Measurements from ENCODE around the gene DNAH8. TPM values are rescaled to one million over a fixed set of nuclear protein-coding genes. Genes with fewer than 3 reads are reported as not detected.

Gene DNAH8
- total RNA-seq, 1 experiment from 2014 or later: not detected

GRCh38 chr6:39075010-39075686 is 360.0 kb downstream of the DNAH8 start:
- no peak overlapping the region for H3K27ac ChIP-seq (ENCODE audit: low read depth, low read length)
- ChIA-PET CTCF (no interaction called here), RAD21 (ENCODE audit: low non-redundant PET in 1 of 2, low total read pairs in 2 of 2, uncharacterized antibody in 2 of 2, unreplicated experiment in 2 of 2) (no interaction called here), POLR2A (no interaction called here)
- intact Hi-C loops (cut with micrococcal nuclease): no loop called here
- no peaks in the 10 kb centered on the region for H3K36me3 ChIP-seq (ENCODE audit: control insufficient read depth in 1 of 2, insufficient read depth in 2 of 2, low read length in 2 of 2)
- BruUV-seq (replicated peaks): no TSS peak
- H3K9ac ChIP-seq (ENCODE audit: low read length): no peak overlapping the region
- H3K4me1 ChIP-seq (ENCODE audit: control insufficient read depth in 1 of 2, insufficient read depth in 2 of 2, low read length in 2 of 2): no peaks in the 10 kb centered on the region
- H4K20me1 ChIP-seq (ENCODE audit: insufficient read depth): no peaks in the 10 kb centered on the region; the same call in 1 of the 2 replicates
- peaks cover 12% of the 10 kb centered on the region; the same call in 1 of the 2 replicates for H3K27me3 ChIP-seq (ENCODE audit: insufficient read depth, low read length)
- no peaks in the 10 kb centered on the region for H3K79me2 ChIP-seq (ENCODE audit: insufficient read depth, low read length)
- no peaks in the 10 kb centered on the region; a peak in 1 of 4 replicates for H3K9me3 ChIP-seq (ENCODE audit: control insufficient read depth in 1 of 2, insufficient read depth in 1 of 2, low read depth in 1 of 2, low read length in 2 of 2)
- H3K4me2 ChIP-seq (ENCODE audit: low read length): no peak overlapping the region
- no peak for TF ChIP-seq ZFX (IDR thresholded peaks at IDR 0.05)
- no peak for ATAC-seq
- no peaks in the 10 kb centered on the region for H3K9me2 ChIP-seq (ENCODE audit: insufficient read depth)
- H2AFZ ChIP-seq (ENCODE audit: low read depth, low read length, poor library complexity, severe bottlenecking): no peak overlapping the region
- no peak overlapping the region for H3K4me3 ChIP-seq (replicated peaks in 1 of 2; ENCODE audit: low read depth in 1 of 2, low read length in 2 of 2)
- no peak for DNase-seq (ENCODE audit: low read depth, low spot score)

DNA sequence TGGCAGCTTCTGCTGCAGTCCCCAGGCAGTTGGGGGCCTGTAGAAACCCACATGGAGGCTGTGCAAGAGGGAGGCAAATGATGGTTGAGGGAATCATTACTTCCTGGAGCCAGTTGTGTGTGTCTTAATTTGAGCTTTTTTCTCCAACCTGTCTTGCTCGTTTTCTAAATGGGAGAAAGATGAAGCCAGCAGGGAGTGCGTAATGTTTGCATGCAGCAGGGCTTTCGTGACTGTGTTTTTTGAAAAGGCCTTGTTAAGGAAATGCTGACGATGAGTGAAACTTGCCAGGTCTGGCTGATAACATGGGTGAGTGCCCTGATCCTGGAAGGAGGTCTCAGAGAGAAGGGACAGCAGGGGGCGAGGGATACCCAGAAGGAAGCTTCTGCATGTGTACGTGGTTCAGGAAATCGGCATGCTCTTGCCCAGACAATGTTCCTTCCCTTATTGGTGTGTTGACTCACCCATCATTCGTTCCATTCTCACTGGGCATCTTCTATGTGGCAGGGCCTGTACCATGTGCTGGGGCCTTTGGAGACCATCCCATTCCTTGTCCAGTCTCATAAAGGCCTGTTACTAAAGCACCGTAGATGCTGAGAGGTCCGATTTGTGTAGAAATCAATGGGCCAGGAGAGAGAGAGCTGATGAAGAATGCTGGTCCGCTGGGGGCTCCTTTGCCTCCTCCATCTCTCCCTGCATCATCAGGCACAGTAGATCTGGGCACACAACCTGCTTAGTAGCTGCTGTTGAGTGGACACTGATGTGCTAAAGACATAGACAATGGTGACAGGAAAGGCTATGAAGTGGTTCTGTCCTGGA is 360.9 kb downstream of the DNAH8 start:
- BruUV-seq (replicated peaks): no TSS peak
- ATAC-seq: no peak
- intact Hi-C loops (cut with micrococcal nuclease): no loop called here
- Histone ChIP-seq H3K79me2 (ENCODE audit: insufficient read depth, low read length) (no peaks in the 10 kb centered on the region), H3K9me2 (ENCODE audit: insufficient read depth) (no peaks in the 10 kb centered on the region), H2AFZ (ENCODE audit: low read depth, low read length, poor library complexity, severe bottlenecking) (no peak overlapping the region), H4K20me1 (ENCODE audit: insufficient read depth) (no peaks in the 10 kb centered on the region; the same call in 1 of the 2 replicates), H3K9me3 (ENCODE audit: control insufficient read depth in 1 of 2, insufficient read depth in 1 of 2, low read depth in 1 of 2, low read length in 2 of 2) (no peaks in the 10 kb centered on the region), H3K4me2 (ENCODE audit: low read length) (no peak overlapping the region), H3K4me1 (ENCODE audit: control insufficient read depth in 1 of 2, insufficient read depth in 2 of 2, low read length in 2 of 2) (no peaks in the 10 kb centered on the region), H3K4me3 (replicated peaks in 1 of 2; ENCODE audit: low read depth in 1 of 2, low read length in 2 of 2) (no peak overlapping the region), H3K27me3 (ENCODE audit: insufficient read depth, low read length) (peaks cover 12% of the 10 kb centered on the region; the same call in 1 of the 2 replicates), H3K27ac (ENCODE audit: low read depth, low read length) (no peak overlapping the region), H3K9ac (ENCODE audit: low read length) (no peak overlapping the region), H3K36me3 (ENCODE audit: control insufficient read depth in 1 of 2, insufficient read depth in 2 of 2, low read length in 2 of 2) (no peaks in the 10 kb centered on the region)
- TF ChIP-seq RAD21 (IDR thresholded peaks at IDR 0.05; ENCODE audit: low read depth) (no peak), CTCF (IDR thresholded peaks at IDR 0.05 in 2 of 3, conservative IDR thresholded peaks at IDR 0.05 in 1 of 3; ENCODE audit: borderline replicate concordance in 1 of 3, insufficient read depth in 1 of 3, low read depth in 2 of 3, low read length in 2 of 3) (no peak), SP1 (IDR thresholded peaks at IDR 0.05; ENCODE audit: low read depth) (no peak), EGR1 (IDR thresholded peaks at IDR 0.05; ENCODE audit: low read depth) (no peak), POLR2A (IDR thresholded peaks at IDR 0.05; ENCODE audit: borderline replicate concordance, extremely low read depth, insufficient read depth, insufficient read length) (no peak), CBX3 (IDR thresholded peaks at IDR 0.05; ENCODE audit: low read depth) (no peak), ZFX (IDR thresholded peaks at IDR 0.05) (no peak), YY1 (IDR thresholded peaks at IDR 0.05; ENCODE audit: extremely low read depth, insufficient replicate concordance, low read depth, low read length) (no peak), ELF1 (IDR thresholded peaks at IDR 0.05; ENCODE audit: borderline replicate concordance, low read depth) (no peak), POLR2AphosphoS5 (IDR thresholded peaks at IDR 0.05; ENCODE audit: low read depth, low read length) (no peak), EZH2phosphoT487 (IDR thresholded peaks at IDR 0.05; ENCODE audit: borderline replicate concordance) (no peak), REST (IDR thresholded peaks at IDR 0.05; ENCODE audit: low read depth) (no peak), CEBPB (IDR thresholded peaks at IDR 0.05; ENCODE audit: low read depth) (no peak), JUND (IDR thresholded peaks at IDR 0.05) (no peak)
- ChIA-PET CTCF (no interaction called here), RAD21 (ENCODE audit: low non-redundant PET in 1 of 2, low total read pairs in 2 of 2, uncharacterized antibody in 2 of 2, unreplicated experiment in 2 of 2) (no interaction called here), POLR2A (no interaction called here)
- no peak for DNase-seq (ENCODE audit: low read depth, low spot score)
